SU-DHL-6 (cell line): ENCODE data around the gene ADAM19.

Experiments
- EZH2phosphoT487 ChIP-seq: fragments of 200-600 bp; sonication (generic), shearing (Covaris generic); conservative IDR thresholded peaks from 2 replicates; pipeline ENCODE4 v1.6.1; 2018; ENCODE audit warnings: mild to moderate bottlenecking, antibody characterized with exemption, low read length, moderate library complexity, mixed read lengths
- TF ChIP-seq, protein P1 (sequence below): fragments of 200-600 bp; sonication (generic); IDR thresholded peaks from one replicate; pipeline ENCODE4 v1.5.1; 2017; ENCODE audit warnings: antibody characterized with exemption, mild to moderate bottlenecking, low read length, moderate library complexity; ENCODE audit not compliant: insufficient read depth, poor library complexity, severe bottlenecking

DNA sequence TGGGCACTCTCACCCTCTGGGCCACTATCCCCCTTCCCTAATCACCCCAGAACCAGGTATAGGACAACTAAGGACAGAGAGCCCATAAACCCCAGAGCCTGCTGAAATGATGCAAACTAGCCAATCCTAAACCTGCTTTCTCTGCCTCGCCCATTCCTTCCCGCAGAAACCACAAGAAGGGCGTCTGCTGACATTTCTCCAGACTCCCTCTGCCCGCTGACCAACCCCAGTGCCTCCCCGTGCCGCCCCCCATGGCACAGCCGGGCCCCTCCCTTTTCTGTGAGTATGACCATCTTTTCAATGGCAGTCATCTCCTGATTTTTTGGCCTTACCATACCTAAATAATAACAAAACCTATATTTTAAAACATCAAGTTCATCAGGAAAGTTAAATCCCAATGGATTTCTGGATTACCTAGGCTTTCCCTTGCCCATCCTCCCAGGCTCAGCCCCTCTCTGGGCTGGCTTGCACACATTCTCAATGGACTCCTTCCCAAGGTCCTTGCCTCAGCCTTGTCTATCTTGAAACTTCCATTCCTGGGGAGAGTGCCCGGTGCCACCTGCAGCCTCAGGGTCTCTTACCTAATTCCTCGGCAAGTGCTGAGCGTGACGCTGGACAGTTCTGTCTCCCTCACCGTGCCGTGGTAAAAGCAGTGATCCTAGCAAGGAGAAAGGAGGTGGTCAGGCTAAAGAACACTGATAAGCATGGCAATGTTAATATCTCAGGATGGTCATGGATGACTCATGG, 45.2 kb downstream of the ADAM19 start:
- TF ChIP-seq, protein P1, sequence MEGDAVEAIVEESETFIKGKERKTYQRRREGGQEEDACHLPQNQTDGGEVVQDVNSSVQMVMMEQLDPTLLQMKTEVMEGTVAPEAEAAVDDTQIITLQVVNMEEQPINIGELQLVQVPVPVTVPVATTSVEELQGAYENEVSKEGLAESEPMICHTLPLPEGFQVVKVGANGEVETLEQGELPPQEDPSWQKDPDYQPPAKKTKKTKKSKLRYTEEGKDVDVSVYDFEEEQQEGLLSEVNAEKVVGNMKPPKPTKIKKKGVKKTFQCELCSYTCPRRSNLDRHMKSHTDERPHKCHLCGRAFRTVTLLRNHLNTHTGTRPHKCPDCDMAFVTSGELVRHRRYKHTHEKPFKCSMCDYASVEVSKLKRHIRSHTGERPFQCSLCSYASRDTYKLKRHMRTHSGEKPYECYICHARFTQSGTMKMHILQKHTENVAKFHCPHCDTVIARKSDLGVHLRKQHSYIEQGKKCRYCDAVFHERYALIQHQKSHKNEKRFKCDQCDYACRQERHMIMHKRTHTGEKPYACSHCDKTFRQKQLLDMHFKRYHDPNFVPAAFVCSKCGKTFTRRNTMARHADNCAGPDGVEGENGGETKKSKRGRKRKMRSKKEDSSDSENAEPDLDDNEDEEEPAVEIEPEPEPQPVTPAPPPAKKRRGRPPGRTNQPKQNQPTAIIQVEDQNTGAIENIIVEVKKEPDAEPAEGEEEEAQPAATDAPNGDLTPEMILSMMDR, result no peak
- no peak for TF ChIP-seq EZH2phosphoT487
